RKO (cell line): ENCODE measurements around the gene PDGFA.

Source experiments
- DNase-seq: peaks from one replicate; pipeline ENCODE4 v3.0.0-alpha.2; 2016; ENCODE audit warnings: low spot score

Gene PDGFA

DNA sequence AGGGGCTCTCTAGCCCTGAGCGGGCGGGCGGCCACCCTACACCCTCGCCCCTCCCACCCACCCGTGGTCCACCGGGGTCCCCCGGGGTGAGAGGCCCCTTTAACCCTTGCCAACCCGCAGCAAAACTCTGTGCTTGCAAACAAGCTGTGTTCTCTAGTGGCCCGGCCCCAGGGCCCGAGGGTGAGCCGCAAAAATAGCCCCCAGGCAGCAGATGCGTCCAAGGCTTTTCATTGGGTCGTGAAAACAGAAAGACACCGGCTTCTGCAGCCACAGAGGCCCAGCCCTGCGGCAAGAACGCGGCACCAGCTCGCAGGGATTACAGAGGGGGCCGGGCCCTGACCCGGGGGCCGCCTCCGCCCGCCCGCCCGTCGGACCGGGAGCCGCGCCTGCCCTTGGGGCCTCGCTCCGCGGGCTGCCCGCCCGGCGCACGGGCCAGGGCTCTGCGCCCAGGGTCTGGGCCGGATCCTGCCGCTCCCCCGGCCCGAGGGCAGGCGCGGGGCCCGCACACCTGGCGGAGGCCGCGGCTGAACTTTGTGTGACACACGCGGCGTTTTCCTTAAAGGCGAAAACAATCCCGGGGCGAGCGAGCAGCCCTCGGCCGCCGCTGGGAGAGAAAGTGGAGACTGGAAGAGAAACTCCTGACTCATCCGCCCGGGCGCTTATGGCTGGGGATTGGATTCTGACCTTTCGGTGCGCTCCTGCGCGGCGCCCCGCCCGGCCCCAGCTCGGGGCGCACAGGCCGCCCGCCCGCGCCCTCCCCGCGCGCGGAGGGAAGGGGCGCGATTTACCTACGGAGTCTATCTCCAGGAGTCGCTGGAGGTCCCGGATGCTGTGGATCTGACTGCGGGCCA lies 2.8 kb downstream of the PDGFA start:
- peak; percentile 83 for DNase-seq

DNA sequence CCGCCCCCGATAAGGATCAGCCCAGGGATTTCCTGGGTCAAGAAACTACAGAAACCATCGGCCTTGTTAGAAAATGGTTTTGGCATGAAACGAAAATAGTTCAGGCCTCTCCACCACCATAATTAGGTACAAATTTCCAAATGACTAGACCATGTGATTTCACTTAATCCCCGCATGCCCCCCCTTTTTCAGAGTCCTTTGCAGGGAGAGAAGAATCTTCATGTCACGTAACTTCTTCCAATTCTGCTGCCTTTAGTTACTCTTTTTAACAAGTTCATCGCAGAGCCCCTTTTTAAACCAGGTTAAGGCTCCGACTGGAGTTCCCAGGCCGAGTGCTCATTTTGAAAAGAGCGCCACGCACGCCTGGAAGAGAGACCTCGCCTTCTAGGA lies 3.4 kb downstream of the PDGFA start:
- no peak for DNase-seq

DNA sequence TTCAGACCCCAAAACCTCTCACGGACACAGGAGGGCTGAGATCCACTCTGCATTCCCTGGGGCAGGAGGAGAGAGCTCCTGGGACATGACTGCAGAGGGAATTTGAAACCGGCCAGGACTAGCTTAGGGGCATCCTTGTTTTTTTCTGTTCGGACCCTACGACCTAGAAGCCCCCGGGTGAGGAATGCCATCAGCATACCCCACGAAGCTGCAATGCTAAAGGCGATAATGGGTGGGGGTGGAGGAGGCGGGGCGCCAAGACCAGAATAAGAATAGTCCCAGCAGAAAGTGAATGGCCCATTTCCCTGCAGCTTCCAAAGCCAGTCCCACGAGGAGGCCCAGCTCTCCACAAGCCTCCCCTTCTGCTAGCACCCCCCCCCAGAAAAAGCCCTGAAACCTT lies 4.0 kb downstream of the PDGFA start:
- DNase-seq: no peak

DNA sequence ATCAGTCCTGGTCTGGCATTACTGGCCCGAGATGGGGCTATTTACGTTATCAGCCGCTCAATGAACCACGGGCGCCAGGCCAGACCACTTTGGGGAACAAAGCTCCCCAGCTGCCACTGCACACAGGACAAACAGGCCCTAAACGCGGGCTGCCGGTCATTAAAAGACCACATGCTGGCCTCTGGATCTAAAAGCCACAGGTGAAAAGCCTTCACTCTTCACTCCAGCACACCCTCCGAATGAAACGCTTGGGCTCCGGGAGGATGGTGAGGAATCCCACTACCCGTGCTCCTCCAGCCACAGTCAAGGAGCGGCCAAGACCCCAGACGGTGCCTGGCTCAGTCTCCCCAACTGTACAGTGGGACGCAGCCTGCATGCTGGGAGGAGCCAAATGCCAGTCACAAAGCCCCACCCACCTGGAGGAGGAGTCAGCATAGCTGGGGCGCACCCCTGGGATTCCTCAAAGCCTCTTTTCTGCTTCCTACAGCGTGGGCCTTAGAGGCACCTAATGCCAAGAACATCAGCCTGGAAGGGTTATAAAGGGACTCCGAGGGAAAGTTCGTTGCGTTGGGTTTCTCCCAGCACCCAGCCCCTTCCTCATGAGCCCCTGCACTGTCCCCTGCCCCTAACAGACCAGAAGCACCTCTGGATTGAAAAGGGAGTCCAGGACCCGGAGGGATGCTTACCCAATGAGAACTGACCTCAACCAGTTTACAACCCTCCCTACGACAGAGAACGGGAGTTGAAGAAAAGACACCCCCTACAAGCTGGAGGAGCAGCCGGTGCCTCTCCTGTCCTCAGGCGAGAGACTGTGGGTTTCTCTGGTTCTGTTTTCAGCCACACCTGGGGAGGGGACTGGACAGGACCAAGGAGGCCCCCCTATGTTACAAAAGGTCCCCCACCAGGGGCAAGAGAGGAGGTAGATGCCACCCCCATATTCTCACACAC lies 4.7 kb downstream of the PDGFA start:
- DNase-seq: no peak

DNA sequence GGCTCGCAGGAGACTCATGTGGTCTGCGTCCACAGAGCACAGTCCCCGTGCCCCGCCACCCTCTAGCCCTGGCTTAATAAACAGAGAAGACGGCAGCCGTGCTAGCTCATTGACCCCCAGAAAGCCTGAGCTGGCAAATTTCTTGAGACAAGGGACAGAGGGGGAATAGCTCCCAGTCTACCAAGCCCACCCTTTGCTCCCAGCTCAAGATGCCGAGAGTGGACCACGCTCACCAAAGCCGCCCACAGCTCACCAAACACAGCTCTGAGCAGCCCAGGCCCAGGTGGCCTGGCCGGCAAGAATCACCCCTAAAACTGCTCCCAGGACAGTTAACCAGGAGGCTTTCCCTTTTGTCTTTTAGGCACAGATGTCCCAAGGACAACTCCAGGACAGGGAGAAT lies 5.4 kb downstream of the PDGFA start:
- DNase-seq: no peak

DNA sequence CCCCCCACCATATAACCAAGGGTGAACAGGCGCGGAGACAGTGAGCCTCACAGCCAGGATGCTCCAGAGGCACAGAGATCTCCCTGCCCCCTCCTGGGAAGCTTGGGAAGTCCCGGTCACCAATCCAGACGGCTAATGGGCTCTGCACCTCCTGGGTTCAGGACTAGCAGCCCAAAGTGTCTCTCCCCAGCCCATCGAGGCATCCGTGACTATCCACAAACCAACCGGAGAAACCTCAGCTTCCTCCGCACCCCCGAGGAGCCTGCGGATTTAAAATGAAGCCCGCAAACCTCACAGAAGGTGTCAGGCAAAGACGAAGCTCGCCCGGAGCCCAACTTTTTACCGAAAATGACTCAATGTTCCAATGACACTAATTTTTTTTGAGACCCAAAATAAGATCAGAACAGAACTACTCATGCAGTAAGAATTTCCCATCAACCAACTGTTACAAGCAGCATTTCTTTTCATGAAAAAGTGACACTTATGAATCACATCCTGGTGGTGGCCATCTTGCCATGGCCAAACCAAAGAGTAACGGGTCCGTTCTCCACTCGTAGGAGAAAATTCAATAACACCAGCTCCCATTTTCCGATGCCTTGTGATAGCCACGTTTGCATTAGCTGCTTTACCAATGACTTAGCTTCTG lies 6.0 kb downstream of the PDGFA start:
- peak; percentile 57 for DNase-seq

DNA sequence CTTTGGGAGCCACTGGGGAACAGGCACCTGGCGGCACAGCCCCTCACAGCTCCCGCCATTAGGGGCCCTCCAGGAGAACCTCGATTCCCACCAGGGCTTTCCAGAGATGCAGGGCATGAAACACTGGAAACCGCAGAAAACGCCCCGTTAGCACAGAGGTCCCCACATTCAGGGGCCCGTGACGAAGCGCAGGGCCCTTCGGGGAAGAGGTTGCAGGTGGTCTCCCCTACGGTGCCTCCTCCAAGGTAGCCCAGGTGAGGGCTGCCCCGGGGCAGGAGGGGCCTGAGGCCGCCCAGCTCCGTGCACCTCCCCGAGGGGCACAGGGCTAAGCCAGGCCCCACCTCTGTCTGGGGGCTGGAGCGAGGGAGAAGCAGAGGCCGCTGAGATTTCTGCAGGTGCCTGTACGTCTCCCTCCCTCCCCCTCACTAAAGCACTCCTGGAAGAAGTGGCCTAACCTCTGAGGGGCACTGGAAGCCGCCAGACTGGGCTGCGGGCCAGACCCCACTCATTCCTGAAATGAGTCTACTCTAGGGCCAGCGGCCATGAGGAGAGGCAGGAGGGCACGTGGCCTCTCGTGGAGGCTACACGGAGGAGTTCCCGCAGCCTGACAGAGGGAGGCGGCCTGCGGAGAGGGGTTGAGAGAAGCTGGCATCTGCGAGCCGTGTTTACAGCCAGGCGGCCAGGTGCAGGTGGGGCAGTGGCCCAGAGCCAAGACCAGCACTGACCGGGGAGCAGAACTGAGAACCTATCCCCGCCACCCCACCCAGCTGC lies 6.9 kb downstream of the PDGFA start:
- DNase-seq: no peak

DNA sequence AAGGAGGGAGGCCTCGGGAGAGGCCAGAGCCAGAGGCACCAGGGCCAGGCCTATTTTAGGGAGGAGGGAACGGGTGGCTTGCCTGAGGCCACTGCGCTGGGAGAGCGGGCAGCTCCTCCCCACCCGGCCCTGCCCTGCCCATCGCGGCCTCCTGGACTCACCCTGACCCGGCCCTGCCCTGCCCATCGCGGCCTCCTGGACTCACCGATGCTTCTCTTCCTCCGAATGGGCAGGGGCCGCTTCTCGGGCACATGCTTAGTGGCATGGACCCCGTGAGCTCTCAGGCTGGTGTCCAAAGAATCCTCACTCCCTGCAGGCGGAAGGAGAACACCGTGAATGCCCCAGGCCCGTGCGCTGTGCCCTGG lies 7.5 kb downstream of the PDGFA start:
- no peak for DNase-seq

DNA sequence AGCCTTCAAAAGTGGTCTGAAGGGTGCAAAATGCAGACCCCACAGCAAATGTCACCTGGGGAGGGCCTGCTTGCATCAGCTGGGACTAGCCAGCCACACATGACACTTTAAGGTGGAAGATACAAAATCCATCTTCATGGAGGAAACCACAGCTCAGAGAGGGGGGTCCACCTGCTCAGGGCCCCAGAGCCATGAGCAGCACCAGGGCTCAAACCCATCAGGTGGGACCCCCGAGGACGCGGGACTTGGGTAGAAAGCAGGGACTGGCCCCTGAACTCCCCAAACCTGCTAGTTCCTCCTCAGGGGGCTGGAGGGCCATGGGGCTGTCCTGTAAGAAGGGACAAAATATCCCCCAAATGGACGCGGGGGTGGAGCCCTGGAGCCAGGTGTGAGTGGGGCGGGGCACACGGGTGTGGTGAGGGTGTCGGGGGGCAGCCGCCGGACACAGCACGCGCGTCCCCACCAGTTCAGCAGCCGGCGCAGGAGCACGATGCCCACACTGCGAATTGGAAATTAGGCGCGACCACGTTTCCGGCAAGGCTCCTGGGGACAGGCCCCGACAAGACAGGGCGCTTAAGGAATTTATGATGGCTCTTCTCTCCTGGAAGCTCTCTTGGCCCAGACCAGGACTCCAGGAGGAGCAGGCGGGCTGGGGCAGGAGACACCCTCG lies 8.0 kb downstream of the PDGFA start:
- DNase-seq: no peak

DNA sequence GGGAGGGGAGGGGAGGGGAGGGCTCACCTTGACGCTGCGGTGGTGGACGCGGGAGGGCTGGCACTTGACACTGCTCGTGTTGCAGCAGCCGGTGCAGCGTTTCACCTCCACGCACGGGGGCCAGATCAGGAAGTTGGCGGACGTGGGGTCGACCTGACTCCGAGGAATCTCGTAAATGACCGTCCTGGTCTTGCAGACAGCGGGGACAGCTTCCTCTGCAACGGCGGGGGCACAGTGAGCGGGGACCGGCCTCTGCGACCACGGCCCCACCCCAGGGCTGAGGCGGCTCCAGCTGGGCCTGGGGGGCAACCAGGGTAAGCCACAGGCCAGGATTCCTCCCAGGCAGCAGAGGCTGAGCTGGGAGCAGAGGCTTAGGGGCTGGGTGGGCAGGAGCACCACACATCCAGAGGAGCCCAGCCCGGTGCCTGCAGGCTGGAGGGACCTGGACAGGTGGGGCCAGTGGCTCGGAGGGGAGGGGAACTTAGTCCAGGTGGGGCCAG lies 8.8 kb downstream of the PDGFA start:
- DNase-seq: no peak

DNA sequence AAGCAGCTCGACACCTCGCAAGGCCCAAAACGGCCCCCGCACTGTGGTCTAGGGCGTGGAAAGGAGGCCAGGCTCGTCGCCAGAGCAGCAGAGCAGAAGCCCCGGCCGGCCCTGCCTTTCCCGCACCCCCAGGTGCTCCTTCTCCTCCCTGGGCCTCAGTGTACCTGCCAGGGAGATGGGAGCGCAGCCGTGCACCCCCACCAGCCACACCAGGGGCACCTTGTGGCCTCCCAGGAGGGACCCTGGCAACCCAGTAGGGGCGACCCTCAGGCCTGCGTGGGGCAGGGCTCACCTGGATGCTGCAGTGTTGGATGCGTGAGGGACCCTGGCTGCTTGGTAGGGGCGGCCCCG lies 9.5 kb downstream of the PDGFA start:
- no peak for DNase-seq

DNA sequence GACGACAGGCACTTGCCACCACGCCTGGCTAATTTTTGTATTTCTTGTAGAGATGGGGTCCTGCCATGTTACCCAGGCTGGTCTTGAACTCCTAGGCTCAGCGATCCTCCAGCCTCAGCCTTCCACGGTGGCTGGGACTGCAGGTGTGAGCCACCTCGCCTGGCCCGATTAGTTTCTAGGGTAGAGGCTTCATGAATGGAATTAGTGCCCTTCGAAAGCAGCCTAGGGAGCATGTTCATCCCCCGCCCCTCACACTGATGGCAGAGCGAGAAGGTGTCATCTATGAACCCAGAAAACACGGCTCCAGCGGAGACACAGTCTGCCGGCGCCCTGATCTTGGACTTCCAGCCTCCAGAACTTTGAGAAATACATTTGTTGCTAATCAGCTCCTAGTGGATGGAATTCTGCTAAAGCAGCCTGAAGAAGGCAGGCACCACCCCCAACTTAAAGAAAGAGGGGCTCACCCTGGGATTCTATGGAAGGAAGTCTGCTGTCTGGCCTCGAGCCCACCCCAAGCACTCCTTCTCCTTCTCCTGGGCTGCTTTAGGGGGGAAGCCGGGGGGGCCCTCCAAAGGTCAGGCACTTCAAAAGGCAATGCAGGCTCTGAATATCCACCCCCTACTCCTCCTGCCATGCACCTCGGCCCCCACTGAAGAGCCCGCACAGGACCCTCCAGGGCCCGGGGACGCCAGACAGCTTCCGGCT lies 10.1 kb downstream of the PDGFA start:
- DNase-seq: no peak

DNA sequence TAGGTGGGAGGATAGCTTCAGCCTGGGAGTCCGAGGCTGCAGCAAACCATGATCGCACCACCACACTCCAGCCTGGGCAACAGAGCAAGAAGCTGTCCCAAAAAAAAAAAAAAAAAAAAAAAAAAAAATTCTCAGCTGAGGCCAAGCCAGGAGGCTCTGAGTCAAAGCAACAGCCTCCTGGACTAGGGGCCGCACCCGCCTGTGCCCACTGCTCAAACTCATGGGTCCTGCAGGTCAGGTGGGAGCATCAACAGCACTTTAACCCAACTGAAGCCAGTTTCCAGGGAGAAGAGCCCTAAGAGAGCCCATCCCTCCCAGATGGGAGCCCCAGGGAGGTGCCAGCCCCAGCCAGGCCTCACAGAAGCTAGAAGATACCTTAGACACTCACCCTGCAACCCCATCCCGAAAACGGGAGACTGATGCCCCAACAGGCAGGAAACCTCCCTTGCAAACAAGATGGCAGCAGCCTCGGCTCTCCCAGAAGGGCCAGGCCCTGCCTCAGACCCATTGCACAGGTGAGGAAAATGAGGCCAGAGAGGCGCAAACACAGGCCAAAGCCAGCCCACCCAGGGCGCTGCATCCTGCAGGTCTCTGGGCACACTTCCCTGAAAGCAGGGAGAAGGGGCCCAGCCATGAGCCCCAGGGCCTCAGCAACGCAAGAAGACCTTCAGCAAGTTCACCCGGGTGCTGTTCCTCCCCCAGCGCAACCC lies 11.0 kb downstream of the PDGFA start:
- no peak for DNase-seq

DNA sequence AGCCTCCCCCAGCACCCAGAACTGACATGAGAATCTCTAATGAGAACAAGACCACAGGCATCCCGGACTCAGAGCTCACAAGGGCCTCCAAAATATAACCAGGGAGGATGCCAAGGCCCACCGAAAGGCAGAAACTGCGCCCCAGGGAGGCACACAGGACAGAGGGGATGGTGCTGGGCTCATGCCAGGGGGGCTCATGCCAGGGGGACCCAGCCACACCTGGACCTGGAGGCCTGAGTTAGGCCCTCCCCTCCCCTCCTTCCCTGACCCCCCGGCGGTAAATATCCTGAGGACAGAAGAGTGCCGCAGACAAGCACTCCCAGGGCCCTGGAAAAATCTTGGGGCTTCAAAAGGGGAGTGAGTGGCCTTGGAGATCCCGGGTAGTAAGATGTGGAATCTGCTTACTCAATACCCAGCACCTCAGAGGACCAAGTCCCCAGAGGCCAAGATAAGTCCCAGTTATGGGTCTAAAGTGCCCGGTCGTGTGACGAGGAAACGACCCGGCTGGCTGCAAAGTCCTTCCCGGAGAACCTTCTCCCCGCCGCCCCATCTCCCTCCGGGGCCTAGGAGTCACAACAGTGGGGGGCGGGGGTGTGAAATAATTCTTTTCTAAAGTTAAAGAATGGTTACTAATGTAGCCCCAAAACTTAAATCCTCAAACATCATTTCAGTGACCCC lies 11.9 kb downstream of the PDGFA start:
- DNase-seq: no peak

DNA sequence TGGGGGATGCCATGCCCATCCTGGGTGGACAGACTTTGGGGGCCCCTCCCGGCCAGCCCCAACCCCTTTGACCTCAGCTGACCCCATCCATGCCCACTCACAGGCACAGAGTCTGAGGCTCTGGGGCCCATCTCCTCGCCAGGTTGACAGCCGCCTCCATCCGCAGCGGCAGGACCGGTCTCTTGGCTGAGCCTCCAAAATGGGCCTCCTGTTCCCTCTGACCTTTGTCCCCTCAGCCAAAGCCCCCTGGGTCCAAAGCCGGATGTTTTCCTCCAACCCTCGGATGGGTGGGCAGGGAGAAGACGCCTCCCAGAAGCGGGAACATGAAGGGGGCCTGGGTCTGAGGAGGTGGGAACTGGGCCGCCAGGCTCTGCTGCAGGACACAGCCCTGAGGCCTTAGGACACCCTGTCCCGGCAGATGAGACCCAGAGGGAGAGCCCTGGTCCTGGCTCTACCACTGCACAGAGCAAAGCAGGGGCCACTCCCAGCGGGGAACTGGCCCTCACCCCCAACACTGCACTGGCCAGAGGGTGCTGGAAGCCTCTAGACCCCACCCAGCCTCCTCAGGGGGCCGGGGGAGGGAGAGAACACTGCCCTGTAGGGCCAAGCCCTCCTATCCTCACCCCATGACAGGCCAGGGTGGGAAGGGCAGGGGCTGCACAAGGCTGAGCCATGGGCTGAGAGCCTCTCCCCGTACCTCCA lies 12.6 kb downstream of the PDGFA start:
- DNase-seq: no peak

DNA sequence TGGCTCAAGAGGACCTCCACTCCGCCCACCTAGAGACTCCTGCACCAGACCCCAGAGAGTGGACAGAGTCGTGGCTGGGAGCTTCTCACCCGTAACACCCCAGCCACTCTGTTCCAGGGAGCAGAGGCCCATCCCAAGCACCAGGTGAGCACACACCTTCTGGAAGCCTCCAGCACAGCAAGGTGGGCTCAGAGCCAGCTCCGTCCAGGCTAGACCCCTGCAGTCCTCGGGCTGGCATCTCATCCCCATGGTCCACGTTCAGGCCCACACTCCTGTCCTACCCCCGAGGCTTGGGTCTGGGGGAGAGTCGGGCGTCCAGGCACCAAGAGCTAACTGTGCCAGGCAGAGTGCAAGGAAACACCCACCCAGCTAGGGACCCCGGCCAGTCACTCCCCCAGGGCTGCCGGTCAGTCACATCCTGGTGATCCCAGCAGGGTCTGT lies 13.2 kb downstream of the PDGFA start:
- no peak for DNase-seq

DNA sequence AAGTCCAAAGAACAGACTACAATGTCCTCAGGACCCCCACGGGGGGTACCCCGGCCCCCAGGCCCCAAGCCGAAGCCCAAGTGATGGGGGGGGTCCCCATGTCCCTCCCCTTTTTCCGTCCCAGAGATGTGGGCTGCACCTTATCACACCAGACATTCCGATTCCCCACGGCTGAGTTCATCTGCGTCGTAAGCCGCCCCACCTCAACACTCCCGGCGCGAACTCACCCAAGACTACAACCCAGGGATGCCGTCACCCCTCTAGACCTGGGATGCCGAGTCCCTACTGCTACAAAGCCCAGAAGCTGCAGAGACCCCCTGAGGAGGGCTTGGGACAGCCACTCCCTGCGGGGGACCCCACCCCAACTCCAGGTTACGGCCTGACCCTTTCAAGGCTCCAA lies 14.5 kb downstream of the PDGFA start:
- DNase-seq: no peak

DNA sequence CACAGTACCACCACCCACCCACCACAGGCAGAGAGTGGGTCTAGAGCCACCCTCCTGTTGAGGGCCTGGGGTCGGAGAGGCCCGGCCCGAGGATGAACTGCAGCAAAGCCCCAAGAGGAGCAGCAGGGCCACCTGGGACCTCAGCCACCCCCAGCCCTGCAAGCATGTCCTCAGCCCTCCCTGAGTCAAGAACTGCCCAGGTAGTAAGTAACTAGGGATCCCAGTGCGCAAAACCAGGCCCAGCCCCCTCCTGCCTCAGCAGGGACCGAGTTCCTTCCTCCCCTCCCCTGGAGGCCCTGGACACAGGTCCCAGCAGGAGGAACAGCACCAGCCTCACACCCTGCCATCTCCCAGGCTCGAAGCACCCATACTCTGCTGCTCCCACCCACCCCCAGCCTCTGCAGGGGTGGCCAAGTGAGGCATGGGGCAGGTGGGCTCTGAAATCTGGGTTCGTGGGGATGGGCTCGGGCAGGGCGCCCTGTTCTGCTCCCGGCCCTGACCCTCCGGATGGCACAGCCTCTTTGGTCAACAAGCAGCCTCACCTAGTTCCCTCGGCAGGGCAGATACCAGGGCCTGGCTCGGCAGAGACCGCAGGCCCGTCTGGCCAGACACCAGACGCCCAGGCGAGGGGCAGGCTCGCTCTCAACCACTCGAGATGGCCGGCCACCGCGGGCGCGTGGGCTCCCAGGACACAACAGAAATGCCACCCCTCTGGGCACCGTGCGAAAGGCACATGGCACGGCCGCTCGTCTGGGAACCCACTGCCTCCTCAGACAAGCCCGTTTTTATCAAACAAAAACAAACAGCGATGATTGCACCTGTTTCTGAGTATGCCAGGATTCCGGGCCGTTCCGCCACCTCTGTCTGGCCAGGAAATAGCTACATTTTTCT lies 15.2 kb downstream of the PDGFA start:
- no peak for DNase-seq
